GM21723 (cell line): Measurements from ENCODE around the gene DNAH12.
"Not testable (repeated sequence)": the region's sequence is repeated elsewhere in the genome, so short reads cannot be mapped to it uniquely, and the experiment has no call there.

Source experiments
- ATAC-seq: cut with Tn5 transposase; IDR thresholded peaks from one replicate; pipeline ENCODE4 v1.9.1; 2021; ENCODE audit warnings: mild to moderate bottlenecking, moderate library complexity; ENCODE audit not compliant: unreplicated experiment

Gene DNAH12

GRCh38 chr3:57423335-57423734, 120.8 kb downstream of the DNAH12 start:
- ATAC-seq = no peak

DNA sequence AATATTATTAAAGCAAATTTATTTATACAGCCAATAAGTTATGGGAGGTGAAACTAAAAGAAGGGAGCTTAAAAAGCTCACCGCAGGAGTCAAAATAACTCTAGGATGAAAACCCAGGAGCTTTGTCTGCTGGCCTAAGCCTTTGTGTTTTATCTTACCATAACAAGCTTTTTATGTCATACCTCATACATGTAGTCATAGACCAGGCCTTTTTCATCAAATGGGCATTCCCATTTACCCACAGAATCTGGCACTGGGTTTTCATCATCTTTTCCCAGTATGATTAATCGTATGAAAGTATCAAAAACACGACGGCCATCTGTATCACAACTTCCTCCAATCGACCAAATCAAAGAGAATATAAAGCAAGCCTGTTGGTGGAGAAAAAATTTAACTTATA, 122.8 kb downstream of the DNAH12 start:
- ATAC-seq = no peak

- no peak for ATAC-seq
Measured at GRCh38 chr3:57420001-57420400, 124.1 kb downstream of the DNAH12 start.

GRCh38 chr3:57411715-57412114, 132.4 kb downstream of the DNAH12 start:
- ATAC-seq = no peak

- ATAC-seq = no peak
Measured at GRCh38 chr3:57409471-57409870, 134.7 kb downstream of the DNAH12 start.

GRCh38 chr3:57402675-57403074, 141.5 kb downstream of the DNAH12 start:
- ATAC-seq = no peak

DNA sequence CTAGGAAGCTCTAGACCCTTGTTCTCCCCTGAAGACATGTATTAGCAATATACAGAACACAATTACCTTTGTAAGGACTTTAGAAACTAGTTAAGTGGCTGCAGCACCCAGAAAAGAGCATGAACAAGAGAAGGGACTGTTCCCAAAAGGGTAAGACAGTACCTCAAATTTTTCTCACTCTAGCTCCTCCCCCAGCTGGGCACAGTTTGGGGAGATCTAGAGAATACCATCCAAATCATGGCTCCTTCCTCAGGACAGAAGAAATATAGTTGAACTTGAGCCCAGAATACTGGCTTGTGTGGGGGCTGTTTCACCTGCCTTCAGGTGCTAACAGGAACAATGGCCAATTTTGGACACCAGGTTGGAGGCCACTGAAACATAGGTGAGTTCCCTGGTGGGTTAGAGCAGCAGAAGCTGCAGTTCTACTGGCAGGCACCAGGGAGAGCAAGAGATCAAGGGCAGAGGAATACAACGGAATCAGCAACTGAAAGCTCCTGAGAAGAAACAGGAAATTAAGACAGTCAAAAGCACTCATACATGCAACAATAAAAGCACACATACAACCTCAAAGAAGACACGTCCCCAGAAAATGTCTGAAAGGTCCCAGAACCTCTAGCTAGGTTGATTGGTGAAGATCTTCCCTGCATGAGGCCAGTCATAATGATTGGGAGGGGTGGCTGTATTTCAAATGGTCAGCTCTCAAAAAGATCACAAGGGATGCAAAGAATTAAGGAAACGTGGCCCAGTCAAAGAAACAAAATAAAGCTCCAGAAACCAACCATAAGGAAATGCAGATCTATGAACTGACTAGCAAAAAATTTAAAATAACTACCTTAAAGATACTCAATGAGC, 146.7 kb downstream of the DNAH12 start:
- peak; percentile 98 for ATAC-seq

GRCh38 chr3:57393977-57394376, 150.2 kb downstream of the DNAH12 start:
- ATAC-seq = no peak

GRCh38 chr3:57391767-57392166, 152.4 kb downstream of the DNAH12 start:
- ATAC-seq = no peak

DNA sequence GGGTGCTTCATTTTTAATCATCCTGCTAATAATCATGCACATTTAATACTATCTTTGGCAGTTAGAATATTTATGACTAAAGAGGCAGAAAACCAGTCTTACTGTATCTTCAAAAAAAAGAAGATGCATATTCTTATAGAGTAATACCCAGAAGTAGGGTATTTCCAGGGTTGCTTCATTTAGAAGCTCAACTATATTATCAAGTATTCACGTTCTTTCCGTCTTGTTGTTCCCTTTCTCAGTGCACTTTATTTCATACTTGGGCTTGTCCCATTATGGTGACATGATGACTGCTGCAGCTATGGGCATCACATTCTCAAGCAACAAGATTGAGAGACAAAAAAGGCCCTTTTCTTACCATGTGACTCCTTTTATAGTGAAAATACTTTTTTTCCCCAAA, 154.9 kb downstream of the DNAH12 start:
- ATAC-seq = no peak

- no peak for ATAC-seq
Measured at GRCh38 chr3:57386307-57386706, 157.8 kb downstream of the DNAH12 start.

GRCh38 chr3:57385498-57385897, 158.6 kb downstream of the DNAH12 start:
- no peak for ATAC-seq

- no peak for ATAC-seq
Measured at GRCh38 chr3:57383838-57384237, 160.3 kb downstream of the DNAH12 start.

- no peak for ATAC-seq
Measured at GRCh38 chr3:57383406-57383805, 160.7 kb downstream of the DNAH12 start.

DNA sequence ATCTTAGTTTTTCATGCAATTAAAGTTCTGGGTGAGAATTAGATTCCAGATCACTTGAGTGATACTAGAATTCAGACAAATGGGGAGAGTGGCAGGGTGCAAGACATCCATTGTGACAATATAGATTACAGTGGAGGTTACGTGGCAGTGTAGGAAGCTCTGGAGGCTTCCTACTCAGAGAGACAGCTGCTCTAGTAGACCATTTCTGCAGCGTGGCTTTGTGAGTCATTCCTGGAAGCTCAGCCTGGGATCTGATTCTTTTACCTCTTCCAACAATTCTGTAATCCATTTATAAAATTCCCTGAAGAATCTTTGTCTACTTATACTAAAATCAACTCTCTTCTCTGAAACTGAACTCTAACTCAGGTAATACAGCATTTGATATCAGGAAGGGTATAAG, 161.2 kb downstream of the DNAH12 start:
- no peak for ATAC-seq

DNA sequence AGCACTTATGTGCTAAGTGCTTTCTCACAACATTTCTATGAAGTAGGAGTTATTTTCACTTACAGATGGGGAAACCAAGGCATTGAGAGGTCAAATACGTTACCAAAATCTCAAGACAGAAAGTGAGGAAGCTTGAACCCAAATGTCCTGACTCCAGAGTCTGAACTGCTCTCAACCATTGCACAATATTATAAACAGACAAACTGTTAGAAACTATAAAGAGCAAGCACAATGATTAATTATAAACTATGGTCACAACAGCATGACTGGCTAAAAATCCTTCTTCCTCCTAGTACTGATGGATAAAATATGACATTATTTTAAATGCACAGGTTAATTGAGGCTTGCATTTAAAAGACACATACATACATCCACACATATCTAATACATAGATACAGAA, 173.8 kb downstream of the DNAH12 start:
- no peak for ATAC-seq

GRCh38 chr3:57365089-57365488, 179.1 kb downstream of the DNAH12 start:
- not testable (repeated sequence) for ATAC-seq

GRCh38 chr3:57356275-57356674, 187.9 kb downstream of the DNAH12 start:
- not testable (repeated sequence) for ATAC-seq

DNA sequence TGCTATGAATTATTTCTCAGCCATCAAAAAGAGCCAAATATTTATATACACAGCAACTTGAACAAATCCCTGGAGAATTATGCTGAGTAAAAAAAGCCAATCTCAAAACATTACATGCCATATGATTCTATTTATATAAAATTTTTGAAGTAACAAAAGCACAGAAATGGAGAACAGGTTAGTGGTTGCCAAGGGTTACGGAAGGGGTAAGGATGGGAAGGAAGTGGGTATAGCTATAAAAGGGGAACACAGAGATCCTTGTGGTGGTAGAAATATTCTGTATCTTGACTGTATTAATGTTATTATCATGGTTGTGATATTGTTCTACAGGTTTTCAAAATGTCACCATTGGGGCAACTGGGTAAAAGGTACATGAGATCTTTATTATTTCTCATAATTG, 189.4 kb downstream of the DNAH12 start:
- ATAC-seq = no peak

- no peak for ATAC-seq
Measured at GRCh38 chr3:57350271-57350670, 193.9 kb downstream of the DNAH12 start.

DNA sequence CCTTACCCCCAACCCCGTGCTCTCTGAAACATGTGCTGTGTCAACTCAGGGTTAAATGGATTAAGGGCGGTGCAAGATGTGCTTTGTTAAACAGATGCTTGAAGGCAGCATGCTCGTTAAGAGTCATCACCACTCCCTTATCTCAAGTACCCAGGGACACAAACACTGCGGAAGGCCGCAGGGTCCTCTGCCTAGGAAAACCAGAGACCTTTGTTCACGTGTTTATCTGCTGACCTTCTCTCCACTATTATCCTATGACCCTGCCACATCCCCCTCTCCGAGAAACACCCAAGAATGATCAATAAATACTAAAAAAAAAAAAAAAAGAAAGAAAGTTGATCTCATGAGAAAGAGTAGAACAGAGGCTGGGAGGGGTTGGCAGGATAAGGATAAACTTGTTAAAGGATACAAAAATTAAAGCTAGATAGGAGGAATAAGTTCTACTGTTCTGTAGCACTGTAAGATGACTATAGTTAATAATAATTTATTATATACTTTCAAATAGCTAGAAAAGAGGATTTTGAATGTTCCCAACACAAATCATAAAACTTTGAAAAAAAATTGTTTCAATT, 205.0 kb downstream of the DNAH12 start:
- not testable (repeated sequence) for ATAC-seq

DNA sequence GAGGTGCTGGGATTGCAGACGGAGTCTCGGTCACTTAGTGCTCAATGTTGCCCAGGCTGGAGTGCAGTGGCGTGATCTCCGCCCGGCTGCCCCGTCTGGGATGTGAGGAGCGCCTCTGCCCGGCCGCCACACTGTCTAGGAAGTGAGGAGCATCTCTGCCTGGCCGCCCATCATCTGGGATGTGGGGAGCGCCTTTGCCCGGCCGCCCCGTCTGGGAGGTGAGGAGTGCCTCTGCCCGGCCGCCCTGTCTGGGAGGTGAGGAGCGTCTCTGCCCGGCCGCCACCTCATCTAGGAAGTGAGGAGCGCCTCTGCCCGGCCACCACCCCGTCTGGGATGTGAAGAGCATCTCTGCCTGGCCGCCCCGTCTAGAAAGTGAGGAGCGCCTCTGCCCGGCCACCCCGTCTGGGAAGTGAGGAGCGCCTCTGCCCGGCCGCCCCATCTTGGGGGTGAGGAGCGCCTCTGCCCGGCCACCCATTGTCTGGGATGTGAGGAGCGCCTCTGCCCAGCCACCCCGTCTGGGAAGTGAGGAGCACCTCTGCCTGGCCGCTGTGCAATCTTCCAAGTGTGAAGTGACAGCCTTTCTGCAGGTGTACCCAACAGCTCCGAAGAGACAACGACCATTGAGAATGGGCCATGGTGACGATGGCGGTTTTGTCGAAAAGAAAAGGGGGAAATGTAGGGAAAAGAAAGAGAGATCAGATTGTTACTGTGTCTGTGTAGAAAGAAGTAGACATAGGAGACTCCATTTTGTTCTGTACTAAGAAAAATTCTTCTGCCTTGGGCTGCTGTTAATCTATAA, 205.7 kb downstream of the DNAH12 start:
- ATAC-seq = not testable (repeated sequence)
